Adrenal gland (tissue), 5 donors: ENCODE measurements around the gene LPXN.

Experiments
- POLR2A ChIP-seq, 2 donors: fragments of 450-650 bp; IDR thresholded peaks; one replicate each; pipeline ENCODE4 v1.6.1; 2017; ENCODE audit warnings: antibody characterized with exemption in 2 of 2, mild to moderate bottlenecking in 2 of 2, moderate library complexity in 1 of 2
- TF ChIP-seq, protein P1 (sequence below), 6 experiments: fragments of 450-650 bp in 4 of 6; fragments of 200-600 bp in 2 of 6; sonication (generic) in 1 of 6; IDR thresholded peaks; 1 replicate in 5 of 6; 2 replicates in 1 of 6; pipeline versions ENCODE4 v1.5.1 to v1.8.0; 2016 to 2021; ENCODE audit warnings: antibody characterized with exemption in 6 of 6, mild to moderate bottlenecking in 2 of 6, moderate library complexity in 1 of 6
- donor health status: DM: no; HTN: no; CAD: no.

DNA sequence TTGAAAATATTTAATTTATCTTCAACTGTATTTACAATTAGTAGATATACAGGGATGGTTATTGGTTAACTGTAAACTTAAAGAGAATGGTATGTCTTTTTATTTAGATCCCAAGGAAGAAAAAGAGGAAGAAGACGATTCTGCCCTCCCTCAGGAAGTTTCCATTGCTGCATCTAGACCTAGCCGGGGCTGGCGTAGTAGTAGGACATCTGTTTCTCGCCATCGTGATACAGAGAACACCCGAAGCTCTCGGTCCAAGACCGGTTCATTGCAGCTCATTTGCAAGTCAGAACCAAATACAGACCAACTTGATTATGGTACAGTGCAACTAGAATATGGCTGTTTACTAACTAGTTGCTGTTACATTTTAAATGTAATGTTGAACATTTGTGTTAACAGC lies 34.1 kb upstream of the LPXN start:
- TF ChIP-seq, protein P1, sequence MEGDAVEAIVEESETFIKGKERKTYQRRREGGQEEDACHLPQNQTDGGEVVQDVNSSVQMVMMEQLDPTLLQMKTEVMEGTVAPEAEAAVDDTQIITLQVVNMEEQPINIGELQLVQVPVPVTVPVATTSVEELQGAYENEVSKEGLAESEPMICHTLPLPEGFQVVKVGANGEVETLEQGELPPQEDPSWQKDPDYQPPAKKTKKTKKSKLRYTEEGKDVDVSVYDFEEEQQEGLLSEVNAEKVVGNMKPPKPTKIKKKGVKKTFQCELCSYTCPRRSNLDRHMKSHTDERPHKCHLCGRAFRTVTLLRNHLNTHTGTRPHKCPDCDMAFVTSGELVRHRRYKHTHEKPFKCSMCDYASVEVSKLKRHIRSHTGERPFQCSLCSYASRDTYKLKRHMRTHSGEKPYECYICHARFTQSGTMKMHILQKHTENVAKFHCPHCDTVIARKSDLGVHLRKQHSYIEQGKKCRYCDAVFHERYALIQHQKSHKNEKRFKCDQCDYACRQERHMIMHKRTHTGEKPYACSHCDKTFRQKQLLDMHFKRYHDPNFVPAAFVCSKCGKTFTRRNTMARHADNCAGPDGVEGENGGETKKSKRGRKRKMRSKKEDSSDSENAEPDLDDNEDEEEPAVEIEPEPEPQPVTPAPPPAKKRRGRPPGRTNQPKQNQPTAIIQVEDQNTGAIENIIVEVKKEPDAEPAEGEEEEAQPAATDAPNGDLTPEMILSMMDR (IDR thresholded peaks at IDR 0.05) = no peak
- no peak for TF ChIP-seq POLR2A (IDR thresholded peaks at IDR 0.05)
